HG02970 (cell line): ENCODE results near the gene SRRD.

Experiments
- ATAC-seq: cut with Tn5 transposase; IDR thresholded peaks from one replicate; pipeline ENCODE4 v1.9.1; 2021; ENCODE audit warnings: mild to moderate bottlenecking, moderate library complexity, moderate number of reproducible peaks; ENCODE audit not compliant: unreplicated experiment, low FRiP score

SRRD gene

GRCh38 chr22:26452236-26453016 lies 31.3 kb upstream of the SRRD start:
- no peak for ATAC-seq

- no peak for ATAC-seq
Measured at GRCh38 chr22:26453216-26453615, 30.5 kb upstream of the SRRD start.

GRCh38 chr22:26453812-26454500 lies 29.7 kb upstream of the SRRD start:
- ATAC-seq: no peak

- no peak for ATAC-seq
Measured at GRCh38 chr22:26457661-26458272, 25.9 kb upstream of the SRRD start.

GRCh38 chr22:26460202-26460601 lies 23.5 kb upstream of the SRRD start:
- ATAC-seq: no peak

GRCh38 chr22:26461188-26461810 lies 22.4 kb upstream of the SRRD start:
- no peak for ATAC-seq

GRCh38 chr22:26462051-26462450 lies 21.6 kb upstream of the SRRD start:
- ATAC-seq: no peak

GRCh38 chr22:26462641-26463040 lies 21.0 kb upstream of the SRRD start:
- no peak for ATAC-seq

- ATAC-seq: no peak
Measured at GRCh38 chr22:26463101-26463661, 20.5 kb upstream of the SRRD start.

GRCh38 chr22:26463688-26464087 lies 20.0 kb upstream of the SRRD start:
- ATAC-seq: no peak

GRCh38 chr22:26464312-26464711 lies 19.4 kb upstream of the SRRD start:
- no peak for ATAC-seq

- ATAC-seq: no peak
Measured at GRCh38 chr22:26466196-26466595, 17.5 kb upstream of the SRRD start.

GRCh38 chr22:26470807-26471206 lies 12.9 kb upstream of the SRRD start:
- ATAC-seq: no peak

- no peak for ATAC-seq
Measured at GRCh38 chr22:26471522-26471921, 12.2 kb upstream of the SRRD start.

GRCh38 chr22:26474682-26475081 lies 9.0 kb upstream of the SRRD start:
- ATAC-seq: no peak

GRCh38 chr22:26476705-26477340 lies 6.9 kb upstream of the SRRD start:
- ATAC-seq: no peak

- no peak for ATAC-seq
Measured at GRCh38 chr22:26477341-26477731, 6.3 kb upstream of the SRRD start.

GRCh38 chr22:26479043-26479791 lies 4.5 kb upstream of the SRRD start:
- no peak for ATAC-seq

- no peak for ATAC-seq
Measured at GRCh38 chr22:26479792-26480610, 3.7 kb upstream of the SRRD start.
